ENCODE results near the gene JAM3. TPM values are rescaled to one million over a fixed set of nuclear protein-coding genes. Genes with fewer than 3 reads are reported as not detected.
"Not testable (repeated sequence)": the region's sequence is repeated elsewhere in the genome, so short reads cannot be mapped to it uniquely, and the experiment has no call there.

The JAM3 gene
- total RNA-seq, 1 experiment from 2014 or later: 32.9 TPM

DNA sequence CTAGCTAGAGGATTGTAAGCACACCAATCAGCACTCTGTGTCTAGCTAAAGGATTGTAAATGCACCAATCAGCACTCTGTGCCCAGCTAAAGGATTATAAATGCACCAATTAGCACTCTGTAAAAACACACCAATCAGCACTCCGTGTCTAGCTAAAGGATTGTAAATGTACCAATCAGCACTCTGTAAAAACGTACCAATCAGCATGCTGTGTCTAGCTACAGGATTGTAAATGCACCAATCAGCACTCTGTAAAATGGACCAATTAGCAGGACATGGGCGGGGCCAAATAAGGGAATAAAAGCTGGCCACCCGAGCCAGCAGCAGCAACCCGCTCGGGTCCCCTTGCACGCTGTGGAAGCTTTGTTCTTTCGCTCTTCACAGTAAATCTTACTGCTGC is 119.2 kb downstream of the JAM3 start:
- peaks cover 80% of the 10 kb centered on the region for H3K36me3 Mint-ChIP-seq
- H3K27ac Mint-ChIP-seq; H3K4me1 Mint-ChIP-seq; H3K4me3 Mint-ChIP-seq; POLR2A ChIA-PET; H3K27me3 Mint-ChIP-seq (ENCODE audit: low read depth); DNase-seq (ENCODE audit: low spot score); ATAC-seq: not testable (repeated sequence)
- peak; percentile 48 for TF ChIP-seq NFYB (CRISPR knock-in tag; conservative IDR thresholded peaks at IDR 0.05; ENCODE audit: low read depth)
- peaks cover 27% of the 10 kb centered on the region for H3K9me3 Mint-ChIP-seq
- CTCF ChIA-PET: interaction anchor here (1.2 kb wide), 1 partner anchor 19 kb away, joined by 3 read pairs; no protein-coding TSS in a partner anchor

- ChIA-PET CTCF (no interaction called here), POLR2A (no interaction called here)
- ATAC-seq (no peak), DNase-seq (ENCODE audit: low spot score) (no peak)
- TF ChIP-seq MLX (CRISPR knock-in tag; IDR thresholded peaks at IDR 0.05) (no peak), NFE2L1 (CRISPR knock-in tag; IDR thresholded peaks at IDR 0.05) (no peak), MYBL2 (CRISPR knock-in tag; IDR thresholded peaks at IDR 0.05) (no peak), FOXK1 (CRISPR knock-in tag; IDR thresholded peaks at IDR 0.05) (no peak), ZNF263 (CRISPR knock-in tag; IDR thresholded peaks at IDR 0.05; ENCODE audit: low read depth) (no peak), ZNF532 (CRISPR knock-in tag; IDR thresholded peaks at IDR 0.05; ENCODE audit: borderline replicate concordance) (no peak), ZNF138 (CRISPR knock-in tag; conservative IDR thresholded peaks at IDR 0.05) (no peak)
- TF ChIP-seq, protein P1, sequence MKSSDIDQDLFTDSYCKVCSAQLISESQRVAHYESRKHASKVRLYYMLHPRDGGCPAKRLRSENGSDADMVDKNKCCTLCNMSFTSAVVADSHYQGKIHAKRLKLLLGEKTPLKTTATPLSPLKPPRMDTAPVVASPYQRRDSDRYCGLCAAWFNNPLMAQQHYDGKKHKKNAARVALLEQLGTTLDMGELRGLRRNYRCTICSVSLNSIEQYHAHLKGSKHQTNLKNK (CRISPR knock-in tag; IDR thresholded peaks at IDR 0.05): no peak
- Mint-ChIP-seq H3K27ac (no peak overlapping the region), H3K4me3 (no peak overlapping the region), H3K4me1 (peaks cover 11% of the 10 kb centered on the region), H3K27me3 (ENCODE audit: low read depth) (no peaks in the 10 kb centered on the region), H3K36me3 (peaks cover 68% of the 10 kb centered on the region), H3K9me3 (no peaks in the 10 kb centered on the region)
Observed at GRCh38 chr11:134196756-134197155, 127.9 kb downstream of the JAM3 start.

DNA sequence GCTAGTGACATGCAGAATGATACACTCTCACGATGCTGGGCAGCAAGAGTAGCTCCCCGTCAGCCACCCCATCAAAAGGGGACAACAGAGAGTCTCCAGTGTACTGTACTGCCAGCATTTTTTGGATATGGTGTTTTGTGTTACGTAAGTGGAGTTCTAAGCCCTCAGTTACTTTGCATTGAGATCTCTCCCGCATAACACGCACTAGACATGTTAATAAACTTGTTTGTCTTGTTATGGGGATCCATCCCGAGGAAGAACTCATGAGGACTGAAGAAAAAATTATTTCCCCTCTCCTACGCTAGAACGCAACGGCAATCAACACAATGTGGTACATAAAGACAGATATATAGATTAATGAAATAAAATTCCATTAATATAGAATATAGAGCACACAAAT is 130.7 kb downstream of the JAM3 start:
- Mint-ChIP-seq H3K36me3 (peaks cover 72% of the 10 kb centered on the region), H3K4me1 (peaks cover 11% of the 10 kb centered on the region), H3K4me3 (no peak overlapping the region), H3K27ac (peak overlapping the region; percentile 41; the same call in 1 of the 2 replicates), H3K27me3 (ENCODE audit: low read depth) (no peaks in the 10 kb centered on the region), H3K9me3 (no peaks in the 10 kb centered on the region)
- ChIA-PET POLR2A (no interaction called here), CTCF (interaction anchor here (0.5 kb wide), 1 partner anchor 8 kb away, joined by 3 read pairs; no protein-coding TSS in a partner anchor)
- DNase-seq (ENCODE audit: low spot score) (no peak), ATAC-seq (no peak)
- TF ChIP-seq USF1 (CRISPR knock-in tag; IDR thresholded peaks at IDR 0.05): no peak
- TF ChIP-seq JUN (CRISPR knock-in tag; IDR thresholded peaks at IDR 0.05): no peak
- no peak for TF ChIP-seq FOXP1 (CRISPR knock-in tag; IDR thresholded peaks at IDR 0.05; ENCODE audit: borderline replicate concordance)
- no peak for TF ChIP-seq E2F4 (CRISPR knock-in tag; IDR thresholded peaks at IDR 0.05; ENCODE audit: borderline replicate concordance, low read depth)
- TF ChIP-seq, protein P2, sequence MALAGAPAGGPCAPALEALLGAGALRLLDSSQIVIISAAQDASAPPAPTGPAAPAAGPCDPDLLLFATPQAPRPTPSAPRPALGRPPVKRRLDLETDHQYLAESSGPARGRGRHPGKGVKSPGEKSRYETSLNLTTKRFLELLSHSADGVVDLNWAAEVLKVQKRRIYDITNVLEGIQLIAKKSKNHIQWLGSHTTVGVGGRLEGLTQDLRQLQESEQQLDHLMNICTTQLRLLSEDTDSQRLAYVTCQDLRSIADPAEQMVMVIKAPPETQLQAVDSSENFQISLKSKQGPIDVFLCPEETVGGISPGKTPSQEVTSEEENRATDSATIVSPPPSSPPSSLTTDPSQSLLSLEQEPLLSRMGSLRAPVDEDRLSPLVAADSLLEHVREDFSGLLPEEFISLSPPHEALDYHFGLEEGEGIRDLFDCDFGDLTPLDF (CRISPR knock-in tag; IDR thresholded peaks at IDR 0.05): no peak
- TF ChIP-seq PRDM15 (CRISPR knock-in tag; IDR thresholded peaks at IDR 0.05): no peak
- no peak for TF ChIP-seq GTF2I (CRISPR knock-in tag; conservative IDR thresholded peaks at IDR 0.05)
- no peak for TF ChIP-seq TP53 (CRISPR knock-in tag; IDR thresholded peaks at IDR 0.05)
- no peak for TF ChIP-seq ZNF232 (CRISPR knock-in tag; IDR thresholded peaks at IDR 0.05)

Data from WTC11 (cell line).